PC-3 (cell line): ENCODE measurements around the gene CKAP4.

Experiments
- CTCF ChIP-seq: fragments of 300-600 bp; sonication (generic); conservative IDR thresholded peaks from 2 replicates; pipeline ENCODE4 v1.5.1; 2017; ENCODE audit warnings: antibody characterized with exemption, low read depth, mild to moderate bottlenecking, low read length
- EZH2 ChIP-seq: fragments of 300-600 bp; sonication (generic); IDR thresholded peaks from one replicate; pipeline ENCODE4 v1.6.1; 2017; ENCODE audit warnings: antibody characterized with exemption, mild to moderate bottlenecking, low read length; ENCODE audit not compliant: unreplicated experiment

GRCh38 chr12:106205208-106206069 is 42.4 kb downstream of the CKAP4 start:
- TF ChIP-seq CTCF (peak; percentile 72), EZH2 (no peak)
